WTC11 (cell line): ENCODE results near the gene ASMTL. TPM values are rescaled to one million over a fixed set of nuclear protein-coding genes. Genes with fewer than 3 reads are reported as not detected.
A peak's percentile ranks its signal among the peaks of the same experiment; 100 is the strongest.

Source experiments
- ATAC-seq: fragments of 200-7000 bp; cut with Tn5 transposase; 2 replicates; pipeline ENCODE4 v1.10.0; 2021; ENCODE audit warnings: mild to moderate bottlenecking, moderate library complexity
- CTCF ChIA-PET: fragments of 300-600 bp; sonication (Branson Sonifier 250); formaldehyde crosslinking; loops from one replicate; lab custom pipeline; 2021; ENCODE audit warnings: antibody characterized with exemption; lab: Charles Lee
- POLR2A ChIA-PET: fragments of 350-600 bp; sonication (Branson Sonifier 250); formaldehyde crosslinking; loops from one replicate; lab custom pipeline; 2021; ENCODE audit warnings: antibody characterized with exemption; lab: Charles Lee
- DNase-seq: peaks from one replicate; pipeline ENCODE4 v3.0.0; 2021; ENCODE audit warnings: low spot score
- H3K27ac Mint-ChIP-seq: 2 replicates; pipeline ENCODE4 v1.8.0; 2021; ENCODE audit warnings: mixed read lengths
- H3K27me3 Mint-ChIP-seq: 2 replicates; pipeline ENCODE4 v1.8.0; 2021; ENCODE audit warnings: low read depth, mild to moderate bottlenecking, moderate library complexity, mixed read lengths
- H3K36me3 Mint-ChIP-seq: 2 replicates; pipeline ENCODE4 v1.8.0; 2021; ENCODE audit warnings: mixed read lengths
- H3K4me1 Mint-ChIP-seq: 2 replicates; pipeline ENCODE4 v1.8.0; 2022; ENCODE audit warnings: mixed read lengths
- H3K4me3 Mint-ChIP-seq: 2 replicates; pipeline ENCODE4 v1.8.0; 2021; ENCODE audit warnings: mild to moderate bottlenecking, moderate library complexity, mixed read lengths
- H3K9me3 Mint-ChIP-seq: 2 replicates; pipeline ENCODE4 v1.8.0; 2021; ENCODE audit warnings: mixed read lengths
- CREM ChIP-seq: sonication (generic); formaldehyde crosslinking; IDR thresholded peaks from 2 replicates; pipeline ENCODE4 v1.8.1; 2022; ENCODE audit warnings: mild to moderate bottlenecking, missing genetic modification reagents, moderate library complexity
- E2F4 ChIP-seq: sonication (generic); formaldehyde crosslinking; IDR thresholded peaks from 2 replicates; pipeline ENCODE4 v1.8.1; 2022; ENCODE audit warnings: low read depth, mild to moderate bottlenecking, moderate library complexity, missing genetic modification reagents, borderline replicate concordance
- ETV6 ChIP-seq: sonication (generic); formaldehyde crosslinking; IDR thresholded peaks from 2 replicates; pipeline ENCODE4 v1.8.1; 2022; ENCODE audit warnings: mild to moderate bottlenecking, missing genetic modification reagents
- JAZF1 ChIP-seq: fragments of 250-450 bp; sonication (Bioruptor Pico); IDR thresholded peaks from 2 replicates; pipeline ENCODE4 v1.9.0; 2021; ENCODE audit warnings: moderate library complexity, mild to moderate bottlenecking, inconsistent platforms
- MLX ChIP-seq: sonication (generic); formaldehyde crosslinking; IDR thresholded peaks from 2 replicates; pipeline ENCODE4 v1.8.1; 2023; ENCODE audit warnings: mild to moderate bottlenecking, missing genetic modification reagents, moderate library complexity
- NFATC4 ChIP-seq: fragments of 250-450 bp; sonication (Bioruptor Pico); IDR thresholded peaks from 2 replicates; pipeline ENCODE4 v1.9.0; 2021; ENCODE audit warnings: mild to moderate bottlenecking
- NR1H2 ChIP-seq: sonication (generic); formaldehyde crosslinking; IDR thresholded peaks from 2 replicates; pipeline ENCODE4 v1.9.0; 2021; ENCODE audit warnings: mild to moderate bottlenecking, moderate library complexity, missing genetic modification reagents
- PRDM15 ChIP-seq: sonication (generic); formaldehyde crosslinking; IDR thresholded peaks from 2 replicates; pipeline ENCODE4 v1.8.0; 2022; ENCODE audit warnings: missing genetic modification reagents
- STAT6 ChIP-seq: sonication (generic); formaldehyde crosslinking; conservative IDR thresholded peaks from 2 replicates; pipeline ENCODE4 v1.8.1; 2023; ENCODE audit warnings: mild to moderate bottlenecking, low read depth, missing genetic modification reagents, moderate library complexity
- USF1 ChIP-seq: sonication (generic); formaldehyde crosslinking; IDR thresholded peaks from 2 replicates; pipeline ENCODE4 v1.8.0; 2022; ENCODE audit warnings: mild to moderate bottlenecking, missing genetic modification reagents
- ZMAT4 ChIP-seq: fragments of 250-450 bp; sonication (Bioruptor Pico); IDR thresholded peaks from 2 replicates; pipeline ENCODE4 v1.9.0; 2021; ENCODE audit warnings: mild to moderate bottlenecking
- ZNF121 ChIP-seq: sonication (generic); formaldehyde crosslinking; IDR thresholded peaks from 2 replicates; pipeline ENCODE4 v1.8.0; 2023; ENCODE audit warnings: missing genetic modification reagents
- ZNF232 ChIP-seq: sonication (generic); formaldehyde crosslinking; IDR thresholded peaks from 2 replicates; pipeline ENCODE4 v1.8.0; 2022; ENCODE audit warnings: mild to moderate bottlenecking, missing genetic modification reagents
- ZSCAN18 ChIP-seq: fragments of 250-450 bp; sonication (Bioruptor Pico); IDR thresholded peaks from 2 replicates; pipeline ENCODE4 v2.1.2; 2022; ENCODE audit warnings: mild to moderate bottlenecking, moderate library complexity
- total RNA-seq: library from RNA; stranded (reverse); gene quantifications from 3 replicates; pipeline ENCODE4 v1.2.3, GENCODE V29; 2021

Gene ASMTL
- total RNA-seq, 1 experiment from 2014 or later, result 70.6 TPM

GRCh38 chrX:1385253-1386223 is 67.2 kb downstream of the ASMTL start:
- Mint-ChIP-seq H3K4me1 (peaks cover 27% of the 10 kb centered on the region), H3K9me3 (no peaks in the 10 kb centered on the region), H3K4me3 (no peak overlapping the region), H3K27ac (no peak overlapping the region), H3K27me3 (no peaks in the 10 kb centered on the region), H3K36me3 (peaks cover 64% of the 10 kb centered on the region)
- DNase-seq (peak; percentile 9), ATAC-seq (no peak)
- CTCF ChIA-PET, result no interaction called here
- TF ChIP-seq ETV6 (no peak), ZSCAN18 (CRISPR knock-in tag) (no peak), CREM (CRISPR knock-in tag) (no peak), ZMAT4 (CRISPR knock-in tag) (no peak), STAT6 (CRISPR knock-in tag) (no peak), ZNF232 (CRISPR knock-in tag) (no peak), NFATC4 (CRISPR knock-in tag) (no peak), ZNF121 (CRISPR knock-in tag) (no peak), E2F4 (no peak), JAZF1 (CRISPR knock-in tag) (no peak), NR1H2 (CRISPR knock-in tag) (no peak), USF1 (CRISPR knock-in tag) (no peak), MLX (CRISPR knock-in tag) (no peak), PRDM15 (CRISPR knock-in tag) (no peak)
- POLR2A ChIA-PET, result no interaction called here
